GM12864 (cell line): ENCODE measurements around the gene ZSWIM4.
A peak's percentile ranks its signal among the peaks of the same experiment; 100 is the strongest.

Source experiments
- DNase-seq: peaks from one replicate; pipeline ENCODE4 v3.0.0-alpha.2; 2011; ENCODE audit warnings: low read depth
- H3K4me3 ChIP-seq: 2 replicates; pipeline ENCODE4 v1.5.1; 2011; ENCODE audit warnings: mild to moderate bottlenecking, low read depth, low read length, control low read depth
- TF ChIP-seq, protein P1 (sequence below): IDR thresholded peaks from 2 replicates; pipeline ENCODE4 v1.5.1; 2011; ENCODE audit warnings: low read depth, mild to moderate bottlenecking, moderate library complexity, low read length, control low read depth, inconsistent platforms; ENCODE audit errors: missing control alignments

ZSWIM4 gene

DNA sequence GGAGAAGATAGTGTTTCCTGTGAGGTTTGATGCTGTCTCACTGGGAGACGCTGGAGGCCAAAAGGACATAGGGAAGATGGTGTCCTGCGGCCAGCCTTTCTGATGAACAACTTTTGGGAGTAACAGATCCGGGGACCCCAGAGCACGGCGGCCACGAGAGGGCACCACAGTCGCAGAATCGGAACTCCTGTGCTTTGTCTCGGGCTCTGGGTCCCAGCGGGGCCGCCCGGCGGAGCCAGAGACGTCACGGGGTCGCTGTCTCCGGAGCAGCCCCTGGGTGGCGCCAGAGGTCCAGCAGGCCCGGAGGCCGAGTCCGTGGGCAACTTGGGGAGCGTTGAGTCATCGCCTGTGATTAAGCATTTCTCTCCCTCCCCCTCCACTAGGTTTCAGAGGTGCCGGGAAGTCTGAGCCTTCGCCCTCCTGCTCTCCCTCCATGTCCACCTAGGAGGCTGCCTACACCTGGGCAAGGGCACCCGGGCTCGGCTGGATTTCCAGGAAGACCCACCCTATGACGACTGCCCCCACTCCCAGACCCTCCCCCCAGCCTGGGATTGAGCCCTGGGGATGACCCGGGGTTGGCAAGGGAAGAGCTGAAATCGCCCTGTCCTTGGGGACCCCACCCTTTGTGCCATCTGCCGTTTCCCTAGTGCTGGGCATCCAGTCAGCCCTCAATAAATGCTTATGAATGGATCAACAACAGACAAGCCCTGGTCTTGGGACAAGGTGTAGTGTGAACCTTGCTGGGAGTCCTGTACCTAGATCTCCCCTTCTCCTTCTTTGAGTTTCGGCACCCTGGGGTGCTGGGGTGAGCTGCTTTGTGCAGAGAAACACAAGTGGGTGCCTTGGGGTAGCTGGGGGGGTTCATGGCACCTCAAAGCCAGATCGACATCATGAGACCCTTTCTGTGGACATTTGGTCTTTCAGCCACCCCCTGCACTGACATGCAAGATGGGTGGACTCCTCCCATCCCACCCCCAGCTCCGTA is 85.1 kb downstream of the ZSWIM4 start:
- DNase-seq, result peak; percentile 77
- H3K4me3 ChIP-seq, result peak overlapping the region; percentile 3; the same call in 1 of the 2 replicates
- TF ChIP-seq, protein P1, sequence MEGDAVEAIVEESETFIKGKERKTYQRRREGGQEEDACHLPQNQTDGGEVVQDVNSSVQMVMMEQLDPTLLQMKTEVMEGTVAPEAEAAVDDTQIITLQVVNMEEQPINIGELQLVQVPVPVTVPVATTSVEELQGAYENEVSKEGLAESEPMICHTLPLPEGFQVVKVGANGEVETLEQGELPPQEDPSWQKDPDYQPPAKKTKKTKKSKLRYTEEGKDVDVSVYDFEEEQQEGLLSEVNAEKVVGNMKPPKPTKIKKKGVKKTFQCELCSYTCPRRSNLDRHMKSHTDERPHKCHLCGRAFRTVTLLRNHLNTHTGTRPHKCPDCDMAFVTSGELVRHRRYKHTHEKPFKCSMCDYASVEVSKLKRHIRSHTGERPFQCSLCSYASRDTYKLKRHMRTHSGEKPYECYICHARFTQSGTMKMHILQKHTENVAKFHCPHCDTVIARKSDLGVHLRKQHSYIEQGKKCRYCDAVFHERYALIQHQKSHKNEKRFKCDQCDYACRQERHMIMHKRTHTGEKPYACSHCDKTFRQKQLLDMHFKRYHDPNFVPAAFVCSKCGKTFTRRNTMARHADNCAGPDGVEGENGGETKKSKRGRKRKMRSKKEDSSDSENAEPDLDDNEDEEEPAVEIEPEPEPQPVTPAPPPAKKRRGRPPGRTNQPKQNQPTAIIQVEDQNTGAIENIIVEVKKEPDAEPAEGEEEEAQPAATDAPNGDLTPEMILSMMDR, result peak; percentile 99

GRCh38 chr19:13881251-13881691 is 86.0 kb downstream of the ZSWIM4 start:
- TF ChIP-seq, protein P1, result no peak

More at GRCh38 chr19:13881251-13881691, 86.0 kb downstream of the ZSWIM4 start:
- no peak overlapping the region for H3K4me3 ChIP-seq
- DNase-seq, result no peak
